ENCODE measurements around the gene NOP16.

DNA sequence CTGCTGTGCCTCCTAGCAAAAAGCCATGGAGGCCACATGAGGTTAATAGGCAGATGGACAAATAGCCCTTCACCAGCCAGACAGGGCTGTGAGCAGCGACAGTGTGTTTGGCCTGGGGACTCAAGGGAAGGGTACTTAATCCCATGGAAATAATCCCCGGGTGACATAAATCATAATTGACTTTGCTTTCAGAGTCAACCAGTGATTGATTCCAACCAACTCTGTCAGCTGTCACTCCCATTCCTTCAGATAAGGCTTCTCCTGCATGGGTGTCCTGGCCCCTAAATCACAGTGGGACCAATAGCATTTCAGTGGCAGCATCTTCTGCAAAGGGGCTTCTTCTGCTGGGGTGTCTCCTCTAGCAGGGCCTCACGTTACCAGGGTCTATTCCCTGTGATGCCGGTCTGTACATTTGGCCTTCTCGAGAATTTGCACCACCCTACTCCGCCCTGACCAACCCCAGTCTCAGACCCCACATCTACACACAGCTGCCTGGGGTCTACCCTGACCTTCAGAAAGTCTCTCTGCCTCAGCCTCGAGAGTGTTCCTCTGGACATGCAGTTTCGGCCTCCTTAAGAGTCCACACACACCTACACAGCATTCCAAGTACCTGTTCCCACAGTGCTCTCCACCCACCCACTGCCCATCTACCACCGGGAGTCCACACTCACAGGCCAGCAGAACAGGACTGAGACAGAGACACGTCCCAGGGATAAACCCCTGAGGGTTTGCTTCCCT lies 24.3 kb upstream of the NOP16 start:
- TF ChIP-seq, protein P1, sequence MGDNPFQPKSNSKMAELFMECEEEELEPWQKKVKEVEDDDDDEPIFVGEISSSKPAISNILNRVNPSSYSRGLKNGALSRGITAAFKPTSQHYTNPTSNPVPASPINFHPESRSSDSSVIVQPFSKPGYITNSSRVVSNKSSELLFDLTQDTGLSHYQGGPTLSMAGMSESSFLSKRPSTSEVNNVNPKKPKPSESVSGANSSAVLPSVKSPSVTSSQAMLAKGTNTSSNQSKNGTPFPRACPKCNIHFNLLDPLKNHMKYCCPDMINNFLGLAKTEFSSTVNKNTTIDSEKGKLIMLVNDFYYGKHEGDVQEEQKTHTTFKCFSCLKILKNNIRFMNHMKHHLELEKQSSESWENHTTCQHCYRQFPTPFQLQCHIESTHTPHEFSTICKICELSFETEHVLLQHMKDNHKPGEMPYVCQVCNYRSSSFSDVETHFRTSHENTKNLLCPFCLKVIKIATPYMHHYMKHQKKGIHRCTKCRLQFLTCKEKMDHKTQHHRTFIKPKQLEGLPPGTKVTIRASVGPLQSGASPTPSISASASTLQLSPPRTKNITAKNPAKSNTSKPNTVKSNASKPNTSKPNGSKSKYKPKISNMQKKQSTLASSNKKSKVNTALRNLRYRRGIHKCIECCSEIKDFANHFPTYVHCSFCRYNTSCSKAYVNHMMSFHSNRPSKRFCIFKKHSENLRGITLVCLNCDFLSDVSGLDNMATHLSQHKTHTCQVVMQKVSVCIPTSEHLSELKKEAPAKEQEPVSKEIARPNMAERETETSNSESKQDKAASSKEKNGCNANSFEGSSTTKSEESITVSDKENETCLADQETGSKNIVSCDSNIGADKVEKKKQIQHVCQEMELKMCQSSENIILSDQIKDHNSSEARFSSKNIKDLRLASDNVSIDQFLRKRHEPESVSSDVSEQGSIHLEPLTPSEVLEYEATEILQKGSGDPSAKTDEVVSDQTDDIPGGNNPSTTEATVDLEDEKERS (CRISPR knock-in tag; IDR thresholded peaks at IDR 0.05) = no peak
- TF ChIP-seq ZNF431 (CRISPR knock-in tag; IDR thresholded peaks at IDR 0.05; ENCODE audit: borderline replicate concordance, low read depth) = no peak
- no peak for TF ChIP-seq ZNF101 (CRISPR knock-in tag; IDR thresholded peaks at IDR 0.05; ENCODE audit: borderline replicate concordance, low read depth)
- TF ChIP-seq, protein P2, sequence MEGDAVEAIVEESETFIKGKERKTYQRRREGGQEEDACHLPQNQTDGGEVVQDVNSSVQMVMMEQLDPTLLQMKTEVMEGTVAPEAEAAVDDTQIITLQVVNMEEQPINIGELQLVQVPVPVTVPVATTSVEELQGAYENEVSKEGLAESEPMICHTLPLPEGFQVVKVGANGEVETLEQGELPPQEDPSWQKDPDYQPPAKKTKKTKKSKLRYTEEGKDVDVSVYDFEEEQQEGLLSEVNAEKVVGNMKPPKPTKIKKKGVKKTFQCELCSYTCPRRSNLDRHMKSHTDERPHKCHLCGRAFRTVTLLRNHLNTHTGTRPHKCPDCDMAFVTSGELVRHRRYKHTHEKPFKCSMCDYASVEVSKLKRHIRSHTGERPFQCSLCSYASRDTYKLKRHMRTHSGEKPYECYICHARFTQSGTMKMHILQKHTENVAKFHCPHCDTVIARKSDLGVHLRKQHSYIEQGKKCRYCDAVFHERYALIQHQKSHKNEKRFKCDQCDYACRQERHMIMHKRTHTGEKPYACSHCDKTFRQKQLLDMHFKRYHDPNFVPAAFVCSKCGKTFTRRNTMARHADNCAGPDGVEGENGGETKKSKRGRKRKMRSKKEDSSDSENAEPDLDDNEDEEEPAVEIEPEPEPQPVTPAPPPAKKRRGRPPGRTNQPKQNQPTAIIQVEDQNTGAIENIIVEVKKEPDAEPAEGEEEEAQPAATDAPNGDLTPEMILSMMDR (CRISPR knock-in tag; IDR thresholded peaks at IDR 0.05) = no peak
- no peak for TF ChIP-seq SRSF9 (IDR thresholded peaks at IDR 0.05; ENCODE audit: borderline replicate concordance, insufficient read depth, low read depth, low read length, poor library complexity, severe bottlenecking)
